DOHH2 (cell line): ENCODE measurements around the gene ESYT3.

Experiments used
- CTCF ChIP-seq: fragments of 200-600 bp; sonication (generic); IDR thresholded peaks from one replicate; pipeline ENCODE4 v1.5.1; 2014; ENCODE audit warnings: antibody characterized with exemption, mild to moderate bottlenecking, low read depth, low read length; ENCODE audit not compliant: poor library complexity, severe bottlenecking
- EZH2phosphoT487 ChIP-seq: fragments of 200-600 bp; sonication (generic); IDR thresholded peaks from 2 replicates; pipeline ENCODE4 v1.6.1; 2017; ENCODE audit warnings: borderline replicate concordance, mild to moderate bottlenecking, antibody characterized with exemption, low read length, moderate library complexity, mixed read lengths

- TF ChIP-seq CTCF (no peak), EZH2phosphoT487 (no peak)
Measured at GRCh38 chr3:138399766-138400165, 34.6 kb upstream of the ESYT3 start.
